ENCODE data around the gene CRYBB1.

DNA sequence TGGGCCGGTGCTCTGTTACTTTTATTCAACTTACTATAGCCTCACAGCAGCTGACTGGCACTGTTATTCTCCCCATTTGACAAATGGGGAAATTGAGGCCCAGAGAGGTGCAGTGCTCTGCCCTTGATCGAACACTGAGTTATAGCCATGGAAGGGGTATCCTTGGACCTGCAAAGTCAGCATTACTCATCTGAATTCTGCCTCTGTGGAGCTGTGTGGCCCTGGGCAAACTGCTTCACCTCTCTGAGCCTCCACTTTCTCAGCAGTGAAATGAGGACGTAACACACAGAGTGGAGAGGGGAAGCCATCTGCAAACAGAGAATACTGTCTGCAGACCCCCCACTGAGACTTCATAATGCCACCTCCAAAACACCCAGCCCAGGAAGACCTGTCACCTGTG is 53.2 kb downstream of the CRYBB1 start:
- TF ChIP-seq CTCF (IDR thresholded peaks at IDR 0.05; ENCODE audit: poor library complexity) = no peak
- no peak for TF ChIP-seq EZH2 (IDR thresholded peaks at IDR 0.05; ENCODE audit: borderline replicate concordance)
- no peak for TF ChIP-seq EZH2phosphoT487 (IDR thresholded peaks at IDR 0.05; ENCODE audit: low read depth, severe bottlenecking, unreplicated experiment)

Data from hepatocyte (in vitro differentiated cells).